ENCODE measurements around the gene AGTR1.

Gene AGTR1

DNA sequence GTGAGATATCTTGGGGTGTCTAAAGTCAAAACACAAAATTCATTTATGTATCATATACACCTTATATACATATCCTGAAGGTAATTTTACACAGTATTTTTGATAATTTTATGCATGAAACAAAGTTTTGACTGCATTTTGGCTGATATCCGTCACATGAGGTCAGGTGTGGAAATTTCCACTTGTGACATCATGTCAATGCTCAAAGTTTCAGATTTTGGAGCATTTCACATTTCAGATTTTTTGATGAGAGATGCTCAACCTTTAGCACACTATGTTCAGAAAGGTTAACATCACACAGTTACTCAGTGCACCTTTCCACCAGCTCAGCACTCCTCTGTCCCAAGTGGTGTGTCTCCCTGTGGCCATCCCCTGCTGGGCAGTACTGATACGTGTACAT lies 92.2 kb downstream of the AGTR1 start:
- H3K4me3 ChIP-seq (ENCODE audit: low read depth, low read length), result no peak overlapping the region
- TF ChIP-seq, protein P1, sequence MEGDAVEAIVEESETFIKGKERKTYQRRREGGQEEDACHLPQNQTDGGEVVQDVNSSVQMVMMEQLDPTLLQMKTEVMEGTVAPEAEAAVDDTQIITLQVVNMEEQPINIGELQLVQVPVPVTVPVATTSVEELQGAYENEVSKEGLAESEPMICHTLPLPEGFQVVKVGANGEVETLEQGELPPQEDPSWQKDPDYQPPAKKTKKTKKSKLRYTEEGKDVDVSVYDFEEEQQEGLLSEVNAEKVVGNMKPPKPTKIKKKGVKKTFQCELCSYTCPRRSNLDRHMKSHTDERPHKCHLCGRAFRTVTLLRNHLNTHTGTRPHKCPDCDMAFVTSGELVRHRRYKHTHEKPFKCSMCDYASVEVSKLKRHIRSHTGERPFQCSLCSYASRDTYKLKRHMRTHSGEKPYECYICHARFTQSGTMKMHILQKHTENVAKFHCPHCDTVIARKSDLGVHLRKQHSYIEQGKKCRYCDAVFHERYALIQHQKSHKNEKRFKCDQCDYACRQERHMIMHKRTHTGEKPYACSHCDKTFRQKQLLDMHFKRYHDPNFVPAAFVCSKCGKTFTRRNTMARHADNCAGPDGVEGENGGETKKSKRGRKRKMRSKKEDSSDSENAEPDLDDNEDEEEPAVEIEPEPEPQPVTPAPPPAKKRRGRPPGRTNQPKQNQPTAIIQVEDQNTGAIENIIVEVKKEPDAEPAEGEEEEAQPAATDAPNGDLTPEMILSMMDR (IDR thresholded peaks at IDR 0.05; ENCODE audit: insufficient read depth, low read depth, low read length, missing control alignments), result no peak
- DNase-seq (ENCODE audit: low read depth), result no peak

DNA sequence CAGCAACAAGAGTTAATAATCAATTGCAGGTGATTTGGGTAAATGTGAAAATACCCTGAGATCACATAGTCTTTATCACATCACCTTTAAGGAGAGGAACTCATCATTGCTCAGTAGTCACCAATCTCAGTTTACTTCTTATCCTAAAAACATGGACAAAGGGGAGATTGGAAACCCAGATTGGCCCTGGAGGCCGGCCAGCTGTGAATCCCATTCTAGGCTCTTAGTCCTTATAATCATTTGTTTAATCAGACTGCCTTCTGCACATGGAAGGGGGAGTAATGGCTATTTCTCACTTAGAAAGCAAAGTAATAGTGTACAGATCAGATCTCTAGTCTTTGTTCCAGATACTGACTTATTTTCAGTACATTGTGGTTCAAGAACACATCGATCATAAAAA lies 92.7 kb downstream of the AGTR1 start:
- TF ChIP-seq, protein P1 (IDR thresholded peaks at IDR 0.05; ENCODE audit: insufficient read depth, low read depth, low read length, missing control alignments), result no peak
- no peak for DNase-seq (ENCODE audit: low read depth)
- H3K4me3 ChIP-seq (ENCODE audit: low read depth, low read length), result no peak overlapping the region

DNA sequence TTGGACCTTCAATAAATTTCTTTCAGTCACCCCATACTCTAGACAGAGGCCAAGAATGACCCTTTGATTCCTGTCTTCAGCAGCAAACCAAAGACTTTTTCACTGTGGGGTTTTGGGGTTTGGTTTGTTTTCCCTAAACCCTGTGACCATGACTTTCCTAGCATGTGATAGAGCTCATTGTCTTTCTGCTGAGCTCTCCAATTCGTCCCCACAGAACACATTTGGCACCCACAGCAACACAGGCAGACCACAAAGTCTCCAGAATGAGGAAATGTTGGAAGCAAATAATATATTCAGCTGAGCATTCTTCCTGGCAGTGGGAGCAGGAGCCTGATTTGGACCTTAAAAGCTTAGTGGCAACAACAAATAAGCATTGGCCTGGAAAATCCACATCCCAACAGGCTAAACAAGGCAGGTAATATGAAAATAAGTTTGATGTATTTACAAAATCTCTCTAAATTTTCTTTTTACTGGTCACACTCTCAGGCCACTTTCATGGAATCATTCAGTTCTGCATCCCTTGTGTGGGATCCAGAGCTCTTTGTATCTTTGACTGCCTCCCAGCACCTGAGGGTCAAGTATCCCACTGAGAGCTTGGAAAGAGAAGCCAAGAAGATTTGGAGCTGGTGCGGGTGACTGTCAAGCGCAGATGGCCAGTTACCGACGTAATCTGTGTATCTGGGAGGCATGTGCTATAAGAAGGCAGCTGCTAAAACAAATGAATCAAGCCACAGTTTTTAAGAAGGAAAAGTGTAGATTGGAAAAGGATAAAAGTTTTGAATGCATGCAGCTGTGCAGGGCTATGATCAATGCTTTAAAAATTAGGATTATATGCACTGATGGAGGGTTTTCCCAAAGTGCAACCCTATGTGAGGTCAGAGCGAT lies 93.4 kb downstream of the AGTR1 start:
- no peak for DNase-seq (ENCODE audit: low read depth)
- TF ChIP-seq, protein P1 (IDR thresholded peaks at IDR 0.05; ENCODE audit: insufficient read depth, low read depth, low read length, missing control alignments), result no peak
- H3K4me3 ChIP-seq (ENCODE audit: low read depth, low read length), result no peak overlapping the region

DNA sequence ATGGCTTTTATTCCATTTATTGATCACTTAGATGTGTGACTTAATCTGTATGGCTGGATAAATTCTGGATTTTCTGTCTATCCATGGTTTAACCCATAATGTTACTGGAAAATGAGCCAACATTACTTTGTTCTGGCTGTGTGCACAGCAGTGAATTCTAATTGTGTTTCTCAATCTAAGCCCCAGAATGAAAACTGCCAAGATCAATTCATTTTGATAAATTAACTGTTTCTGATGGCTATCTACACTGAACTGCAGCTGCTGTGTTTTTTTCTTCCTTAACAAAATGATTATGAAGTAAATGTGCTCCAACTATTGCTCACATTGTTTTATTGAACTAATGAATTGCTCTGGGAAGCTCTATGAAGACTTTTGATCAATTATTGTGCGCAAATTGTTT lies 94.2 kb downstream of the AGTR1 start:
- no peak for DNase-seq (ENCODE audit: low read depth)
- TF ChIP-seq, protein P1 (IDR thresholded peaks at IDR 0.05; ENCODE audit: insufficient read depth, low read depth, low read length, missing control alignments), result no peak
- H3K4me3 ChIP-seq (ENCODE audit: low read depth, low read length), result no peak overlapping the region

DNA sequence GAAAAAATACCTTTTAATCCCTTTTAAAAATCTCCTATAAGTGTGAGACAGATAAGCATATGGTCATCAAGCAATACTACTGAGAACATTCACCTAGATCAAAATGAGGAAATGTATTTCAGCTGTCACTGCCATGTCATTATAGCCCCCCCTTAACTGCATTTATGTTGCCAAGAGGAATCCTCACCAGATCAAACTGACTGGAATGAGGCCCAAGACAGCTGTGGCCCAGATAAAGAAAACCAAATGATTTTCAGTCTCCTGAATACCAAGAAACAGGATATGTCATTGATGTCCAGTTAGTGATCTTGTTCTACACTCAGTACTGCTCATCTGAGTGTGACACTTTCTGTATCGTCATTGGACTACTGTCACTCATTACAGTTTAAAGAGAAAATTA lies 94.8 kb downstream of the AGTR1 start:
- H3K4me3 ChIP-seq (ENCODE audit: low read depth, low read length), result no peak overlapping the region
- DNase-seq (ENCODE audit: low read depth), result no peak
- TF ChIP-seq, protein P1 (IDR thresholded peaks at IDR 0.05; ENCODE audit: insufficient read depth, low read depth, low read length, missing control alignments), result no peak
